ENCODE results near the gene ELAPOR1.

The ELAPOR1 gene

DNA sequence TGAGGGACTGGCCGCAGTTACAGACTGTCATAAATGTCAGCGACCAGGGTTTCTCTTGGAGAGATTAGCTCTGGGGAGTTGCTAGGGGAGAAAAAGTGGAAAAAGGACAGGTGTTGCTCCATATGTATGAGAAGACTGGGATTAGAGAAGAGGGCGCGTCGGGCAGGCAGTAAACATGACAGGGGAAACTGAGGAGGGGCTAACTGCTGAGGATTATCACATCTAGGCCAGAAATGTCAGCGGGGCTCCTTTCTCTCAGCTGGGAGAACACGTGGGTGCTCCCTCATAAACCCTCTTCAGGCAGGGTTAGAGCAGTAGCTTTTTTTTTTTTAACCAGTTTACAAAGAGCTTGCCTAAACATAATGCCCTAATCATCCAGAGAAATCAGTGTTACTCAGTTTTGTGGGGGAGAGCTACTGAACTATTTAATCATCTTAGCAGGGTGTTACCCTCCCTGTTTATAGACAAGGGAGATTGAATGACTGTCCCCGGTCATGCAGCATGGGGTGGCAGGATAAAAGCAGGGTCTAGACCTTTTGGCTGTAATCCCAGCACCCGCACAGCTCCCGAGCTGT lies 35.2 kb downstream of the ELAPOR1 start:
- Mint-ChIP-seq H3K4me1 (no peaks in the 10 kb centered on the region), H3K36me3 (no peaks in the 10 kb centered on the region), H3K4me3 (no peak overlapping the region)

DNA sequence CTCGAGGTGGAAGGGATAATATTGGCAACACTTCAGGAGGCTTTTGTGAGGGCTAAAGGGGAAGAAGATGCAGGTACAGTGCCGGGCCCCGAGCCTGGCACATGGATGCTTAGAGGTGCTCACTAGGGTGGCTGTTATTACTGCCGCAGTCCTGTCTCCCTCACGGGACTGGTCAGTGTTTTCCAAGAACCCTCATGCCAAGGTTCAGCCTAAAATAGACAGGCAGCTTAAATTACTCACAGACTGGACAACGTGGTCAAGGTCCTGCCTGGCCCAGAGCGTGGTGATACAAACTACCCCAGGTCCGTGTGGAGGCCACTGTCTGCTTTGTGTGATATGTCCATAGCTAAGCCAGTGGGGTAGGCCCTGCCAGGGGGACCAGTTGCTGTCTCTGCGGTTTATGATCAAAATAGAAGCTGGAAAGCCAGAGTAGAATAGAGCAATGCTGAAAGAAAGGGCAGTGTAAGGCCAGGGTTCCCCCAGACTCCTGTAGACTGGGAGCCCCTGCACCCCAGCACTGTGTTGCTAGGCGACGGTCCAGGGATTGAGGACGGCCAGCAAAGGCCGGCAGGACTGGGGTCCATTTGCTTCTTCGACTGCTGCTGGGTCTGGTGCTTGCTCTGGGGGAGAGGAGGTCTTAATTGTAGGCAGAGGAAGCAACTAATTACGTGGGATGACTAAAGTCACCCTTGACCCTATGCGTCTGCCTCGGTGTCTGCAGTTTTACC lies 36.1 kb downstream of the ELAPOR1 start:
- H3K4me1 Mint-ChIP-seq: no peaks in the 10 kb centered on the region
- no peaks in the 10 kb centered on the region for H3K27me3 Mint-ChIP-seq
- H3K9me3 Mint-ChIP-seq: no peaks in the 10 kb centered on the region
- no peak overlapping the region for H3K27ac Mint-ChIP-seq
- no peak overlapping the region for H3K4me3 Mint-ChIP-seq
- H3K36me3 Mint-ChIP-seq: no peaks in the 10 kb centered on the region

More for the DNA sequence above, 35.2 kb downstream of the ELAPOR1 start:
- Mint-ChIP-seq H3K27ac (no peak overlapping the region), H3K27me3 (no peaks in the 10 kb centered on the region), H3K9me3 (no peaks in the 10 kb centered on the region)

DNA sequence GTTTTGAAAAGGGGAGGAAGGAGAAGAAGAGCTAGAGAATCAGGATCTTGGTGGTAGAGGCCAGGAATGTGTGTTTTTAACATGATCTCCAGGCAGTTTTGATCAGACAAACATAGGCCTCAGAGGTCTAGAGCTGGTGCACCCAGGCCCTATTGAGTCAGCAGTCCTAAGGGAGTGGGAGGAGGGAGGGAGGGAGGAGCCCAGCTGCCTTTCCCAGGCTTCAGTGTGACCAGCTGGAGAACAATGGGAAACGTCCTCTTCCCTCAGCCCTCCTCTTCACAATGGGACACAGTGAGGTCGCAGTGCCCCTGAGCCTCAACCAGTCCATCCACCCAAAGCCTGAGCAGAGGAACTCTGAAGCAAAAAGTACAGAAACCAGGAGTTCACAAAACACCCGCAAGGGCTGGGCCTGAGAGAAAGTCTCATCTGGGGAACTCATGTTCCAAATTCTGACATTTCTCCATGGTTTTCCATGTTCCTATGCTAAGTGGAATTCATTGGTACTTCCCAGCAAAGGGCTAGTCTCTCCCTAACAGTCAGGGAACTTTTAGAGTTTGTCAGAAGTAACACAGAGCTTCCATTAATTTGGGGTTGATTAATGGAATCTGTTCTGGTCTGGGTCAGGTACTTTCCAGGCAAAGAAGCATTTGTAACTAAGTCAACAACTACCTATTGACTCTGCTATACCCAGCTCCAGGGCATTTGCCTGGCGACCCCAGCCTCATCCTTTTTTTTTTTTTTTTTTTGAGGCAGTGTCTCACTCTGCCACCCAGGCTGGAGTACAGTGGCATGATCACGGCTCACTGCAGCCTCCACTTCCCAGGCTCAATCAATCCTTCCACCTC lies 37.5 kb downstream of the ELAPOR1 start:
- no peaks in the 10 kb centered on the region for H3K36me3 Mint-ChIP-seq
- no peak overlapping the region for H3K27ac Mint-ChIP-seq
- H3K4me1 Mint-ChIP-seq: no peaks in the 10 kb centered on the region
- no peaks in the 10 kb centered on the region for H3K27me3 Mint-ChIP-seq
- H3K9me3 Mint-ChIP-seq: no peaks in the 10 kb centered on the region
- no peak overlapping the region for H3K4me3 Mint-ChIP-seq

DNA sequence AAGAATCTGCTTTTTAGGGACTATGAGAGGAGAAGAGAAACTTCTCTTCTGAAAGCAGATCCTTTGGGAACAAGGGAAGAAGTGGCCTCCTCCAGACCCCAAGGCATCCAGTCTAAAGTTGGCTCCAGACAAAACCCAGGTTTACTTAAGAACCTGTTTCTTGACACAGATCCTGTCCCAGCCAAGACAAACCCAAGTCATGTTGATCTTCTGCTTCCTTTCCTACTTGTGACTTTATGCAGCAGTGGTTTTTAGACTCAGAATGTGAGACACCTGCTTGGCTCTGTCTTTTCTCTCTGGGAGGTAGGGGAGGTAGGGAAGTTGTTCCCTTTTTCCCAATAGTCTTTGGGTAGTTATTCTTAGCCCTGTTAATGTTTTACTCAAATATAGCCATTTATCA lies 38.3 kb downstream of the ELAPOR1 start:
- no peaks in the 10 kb centered on the region for H3K4me1 Mint-ChIP-seq

DNA sequence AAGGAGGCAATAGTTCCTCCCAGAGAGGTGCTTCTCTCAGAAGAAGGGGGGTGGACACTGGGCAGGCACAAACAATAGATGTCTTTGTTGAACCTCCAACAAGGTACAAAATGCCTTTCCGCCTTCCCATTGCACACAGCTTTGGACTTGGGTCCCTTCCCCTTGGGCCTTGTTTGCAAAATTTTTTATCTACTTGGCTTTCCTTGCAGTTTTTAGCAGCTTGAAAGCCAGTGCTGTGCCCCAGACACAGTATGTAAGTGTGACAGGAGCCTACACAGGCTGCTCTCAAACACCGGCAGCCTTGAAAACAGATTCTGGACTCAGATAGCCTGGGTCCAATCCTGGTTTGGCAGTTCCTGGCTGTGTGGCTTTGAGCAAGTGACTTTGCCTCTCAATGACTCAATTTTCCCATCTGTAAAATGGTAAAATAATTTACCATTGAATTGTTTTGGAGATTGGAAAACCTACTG lies 43.0 kb downstream of the ELAPOR1 start:
- H3K4me3 Mint-ChIP-seq: no peak overlapping the region
- no peaks in the 10 kb centered on the region for H3K9me3 Mint-ChIP-seq
- no peaks in the 10 kb centered on the region for H3K36me3 Mint-ChIP-seq
- peaks cover 7% of the 10 kb centered on the region for H3K4me1 Mint-ChIP-seq
- H3K27ac Mint-ChIP-seq: no peak overlapping the region
- H3K27me3 Mint-ChIP-seq: no peaks in the 10 kb centered on the region

More for the DNA sequence above, 38.3 kb downstream of the ELAPOR1 start:
- Mint-ChIP-seq H3K4me3 (no peak overlapping the region), H3K27ac (no peak overlapping the region), H3K36me3 (no peaks in the 10 kb centered on the region), H3K9me3 (no peaks in the 10 kb centered on the region), H3K27me3 (no peaks in the 10 kb centered on the region)

DNA sequence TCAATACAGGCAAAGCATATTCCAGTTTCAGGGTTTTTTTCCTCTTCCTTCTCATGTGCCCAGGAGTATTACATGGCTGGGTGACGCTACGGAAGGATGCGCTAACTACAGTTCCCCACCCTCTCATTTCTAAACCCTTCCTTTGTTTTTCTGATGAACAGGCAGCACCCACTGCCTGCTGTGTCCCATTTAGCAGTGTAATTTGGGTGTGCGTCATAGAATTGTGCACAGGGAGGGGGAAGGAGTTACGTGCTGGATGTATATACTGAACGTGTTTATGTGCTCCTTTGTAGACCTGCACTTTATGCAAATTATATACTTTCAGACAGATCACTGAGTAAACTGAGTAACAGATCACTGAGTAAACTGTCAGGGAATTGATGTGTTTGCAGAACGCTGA lies 44.5 kb downstream of the ELAPOR1 start:
- Mint-ChIP-seq H3K36me3 (no peaks in the 10 kb centered on the region), H3K4me1 (peaks cover 12% of the 10 kb centered on the region), H3K27ac (no peak overlapping the region), H3K9me3 (no peaks in the 10 kb centered on the region), H3K4me3 (no peak overlapping the region), H3K27me3 (no peaks in the 10 kb centered on the region)

DNA sequence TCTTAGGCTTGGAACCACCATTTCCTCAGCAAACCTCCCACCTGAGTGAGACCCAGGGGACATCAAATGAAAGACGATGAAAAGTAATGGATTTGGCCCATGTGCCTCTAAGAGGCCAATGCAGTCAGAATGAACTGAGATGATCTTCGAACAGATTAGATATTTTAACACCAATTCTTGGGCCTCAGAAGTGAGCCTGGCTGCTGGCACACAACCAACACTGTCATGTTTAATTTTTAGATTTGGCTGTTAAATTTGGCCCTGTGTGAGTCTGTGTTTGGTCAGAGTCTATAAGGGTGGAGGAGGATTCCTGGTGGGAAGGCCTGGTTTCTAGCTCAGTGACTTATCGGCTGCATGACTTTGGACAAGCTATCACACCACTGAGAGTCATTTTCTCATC lies 45.4 kb downstream of the ELAPOR1 start:
- no peak overlapping the region for H3K27ac Mint-ChIP-seq
- H3K9me3 Mint-ChIP-seq: no peaks in the 10 kb centered on the region
- peaks cover 12% of the 10 kb centered on the region for H3K4me1 Mint-ChIP-seq
- no peaks in the 10 kb centered on the region for H3K27me3 Mint-ChIP-seq
- H3K36me3 Mint-ChIP-seq: no peaks in the 10 kb centered on the region
- no peak overlapping the region for H3K4me3 Mint-ChIP-seq

DNA sequence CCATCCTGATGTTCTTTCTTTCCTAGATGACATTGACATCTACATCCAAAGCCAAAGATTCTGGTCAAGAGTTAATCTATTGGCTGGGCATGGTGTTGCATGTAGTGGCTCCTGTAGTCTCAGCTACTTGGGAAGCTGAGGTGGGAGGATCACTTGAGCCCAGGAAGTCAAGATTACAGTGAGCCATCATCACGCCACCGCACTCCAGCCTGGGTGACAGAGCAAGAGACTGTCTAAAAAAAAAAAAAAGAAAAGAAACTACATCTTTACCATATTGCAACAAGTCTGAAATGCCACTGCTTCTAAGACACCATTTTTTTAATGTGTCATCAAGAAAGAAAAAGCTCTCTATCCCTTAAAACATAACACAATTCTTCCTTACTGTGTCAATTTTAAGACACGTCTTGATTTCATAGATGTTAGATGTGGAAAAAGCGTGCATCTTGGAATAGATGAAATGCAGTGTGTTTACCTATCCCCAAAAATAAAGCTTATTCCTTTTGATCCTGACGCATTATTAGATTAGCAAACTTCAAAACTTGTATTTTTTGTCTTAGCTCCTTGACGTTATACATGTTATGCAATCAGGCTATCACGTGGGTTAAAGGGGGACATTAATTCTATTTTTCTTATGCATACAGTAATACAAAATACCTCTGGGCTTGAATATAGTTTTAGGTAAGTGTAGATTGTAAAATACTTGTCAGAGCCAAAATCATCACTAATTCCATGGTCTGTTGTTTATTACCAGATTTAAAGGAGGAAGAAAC lies 46.3 kb downstream of the ELAPOR1 start:
- Mint-ChIP-seq H3K4me3 (no peak overlapping the region), H3K36me3 (no peaks in the 10 kb centered on the region), H3K27me3 (no peaks in the 10 kb centered on the region), H3K9me3 (no peaks in the 10 kb centered on the region), H3K27ac (no peak overlapping the region), H3K4me1 (peaks cover 12% of the 10 kb centered on the region)

DNA sequence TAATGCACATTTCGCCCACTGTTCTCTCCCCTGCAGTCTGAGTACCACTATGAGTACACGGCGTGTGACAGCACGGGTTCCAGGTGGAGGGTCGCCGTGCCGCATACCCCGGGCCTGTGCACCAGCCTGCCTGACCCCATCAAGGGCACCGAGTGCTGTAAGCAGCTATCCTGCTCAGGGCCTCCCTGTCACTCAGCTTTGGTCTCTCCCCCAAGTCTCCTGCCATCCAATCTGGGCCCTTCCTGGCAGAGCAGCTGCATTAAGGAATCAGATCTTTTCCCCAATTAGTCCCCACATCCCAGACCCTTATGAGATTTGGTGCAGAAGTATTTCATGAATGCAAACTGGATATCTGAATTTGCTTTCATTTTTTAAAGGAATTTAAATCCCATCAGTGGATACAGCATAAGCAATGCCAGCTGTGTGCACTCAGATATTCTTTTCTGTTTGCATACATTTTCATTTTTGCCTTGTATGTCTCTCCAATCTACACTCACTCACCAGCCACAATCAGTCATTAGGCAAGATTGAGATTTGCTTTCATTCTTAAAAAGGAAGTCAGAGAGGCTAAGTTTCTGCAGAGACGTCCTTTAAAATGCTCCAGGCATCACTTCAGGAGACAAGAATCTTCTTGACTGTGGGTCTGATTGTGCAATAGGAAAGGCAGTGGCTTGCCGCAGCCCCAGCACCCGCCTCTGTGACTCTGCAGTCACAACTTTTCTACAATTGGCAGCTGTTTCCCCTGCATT lies 48.1 kb downstream of the ELAPOR1 start:
- no peaks in the 10 kb centered on the region for H3K36me3 Mint-ChIP-seq
- peak overlapping the region; percentile 23 for H3K4me3 Mint-ChIP-seq
- H3K4me1 Mint-ChIP-seq: peaks cover 12% of the 10 kb centered on the region
- no peaks in the 10 kb centered on the region for H3K27me3 Mint-ChIP-seq
- no peaks in the 10 kb centered on the region for H3K9me3 Mint-ChIP-seq
- no peak overlapping the region for H3K27ac Mint-ChIP-seq

DNA sequence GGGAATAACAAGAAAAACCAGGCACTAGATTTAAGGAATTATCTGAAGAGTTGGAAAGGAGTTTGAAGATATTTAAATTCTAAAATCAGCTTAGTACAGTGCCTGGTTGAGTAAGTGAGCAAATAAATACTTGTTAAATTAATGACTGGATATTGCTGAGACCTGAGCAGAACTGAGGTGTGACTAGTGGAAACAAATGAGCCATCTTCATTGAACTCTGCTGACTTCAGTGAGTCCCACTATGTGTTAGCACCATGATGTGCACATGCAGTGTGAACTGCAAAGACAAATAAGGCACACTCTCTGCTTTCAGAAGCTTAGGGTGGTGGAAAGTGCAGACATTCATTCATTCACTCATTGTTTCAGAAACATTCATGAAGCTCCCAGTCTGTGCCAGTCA lies 48.7 kb downstream of the ELAPOR1 start:
- Mint-ChIP-seq H3K27me3 (no peaks in the 10 kb centered on the region), H3K36me3 (no peaks in the 10 kb centered on the region), H3K27ac (no peak overlapping the region), H3K4me1 (peaks cover 12% of the 10 kb centered on the region), H3K9me3 (no peaks in the 10 kb centered on the region), H3K4me3 (no peak overlapping the region)

DNA sequence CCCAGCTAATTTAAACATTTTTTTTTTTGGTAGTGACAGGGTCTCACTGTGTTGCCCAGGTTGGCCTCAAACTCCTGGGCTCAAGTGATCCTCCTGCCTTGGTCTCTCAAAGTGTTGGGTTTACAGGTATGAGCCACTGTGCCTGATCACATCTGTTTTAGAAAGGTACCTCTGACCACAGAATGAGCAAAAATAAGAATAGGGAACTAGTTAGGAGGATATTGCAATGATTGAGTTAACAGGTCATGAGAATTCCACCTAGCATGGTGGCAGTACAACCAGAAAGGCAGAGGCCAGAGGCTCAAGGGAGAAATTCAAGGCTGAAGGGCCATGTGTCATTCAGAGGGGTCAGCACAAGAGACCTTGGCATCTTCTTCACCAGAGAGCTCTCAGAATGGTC lies 49.6 kb downstream of the ELAPOR1 start:
- Mint-ChIP-seq H3K9me3 (no peaks in the 10 kb centered on the region), H3K27me3 (no peaks in the 10 kb centered on the region), H3K36me3 (peaks cover 5% of the 10 kb centered on the region), H3K4me3 (no peak overlapping the region), H3K4me1 (peaks cover 12% of the 10 kb centered on the region), H3K27ac (no peak overlapping the region)

Measured in activated naive CD4-positive, alpha-beta T cell treated with anti-CD3 and anti-CD28 coated beads, Interleukin-2, amount 50 U/mL, for 24 hours (primary cell).